PC-3 (cell line): ENCODE measurements around the gene TEX2. TPM values are rescaled to one million over a fixed set of nuclear protein-coding genes. Genes with fewer than 3 reads are reported as not detected.

Source experiments
- ATAC-seq: fragments of 200-7000 bp; cut with Tn5 transposase; 2 replicates; pipeline ENCODE4 v1.9.1; 2020; ENCODE audit warnings: mild to moderate bottlenecking, moderate library complexity
- BruUV-seq: library from RNA; stranded (reverse); fragments of 400-500 nt; replicated peaks from 2 replicates; lab custom pipeline; 2021; lab: Mats Ljungman, UMichigan
- CTCF ChIA-PET: fragments of 300-600 bp; sonication (Branson Sonifier 250); formaldehyde crosslinking; loops from one replicate; lab custom pipeline; 2022; ENCODE audit warnings: antibody characterized with exemption; lab: Charles Lee
- POLR2A ChIA-PET: fragments of 300-600 bp; sonication (Branson Sonifier 250); formaldehyde crosslinking; loops from one replicate; lab custom pipeline; 2022; ENCODE audit warnings: antibody characterized with exemption; ENCODE audit not compliant: unreplicated experiment; lab: Charles Lee
- DNase-seq: peaks from one replicate; pipeline ENCODE4 v3.0.0-alpha.2; 2015
- H2AFZ ChIP-seq: fragments of 300-600 bp; sonication (generic); 2 replicates; pipeline ENCODE4 v1.6.0; 2016; ENCODE audit warnings: antibody characterized with exemption, low read length
- H3F3A ChIP-seq: fragments of 300-600 bp; sonication (generic); one replicate; pipeline ENCODE4 v1.6.0; 2017; ENCODE audit warnings: antibody characterized with exemption, low read length, control low read depth, mild to moderate bottlenecking; ENCODE audit not compliant: unreplicated experiment
- H3K27ac ChIP-seq: fragments of 300-600 bp; sonication (generic); 2 replicates; pipeline ENCODE4 v1.5.1; 2016; ENCODE audit warnings: mild to moderate bottlenecking, low read length
- H3K27me3 ChIP-seq: fragments of 300-600 bp; sonication (generic); 2 replicates; pipeline ENCODE4 v1.6.1; 2016; ENCODE audit warnings: low read length, mixed read lengths
- H3K36me3 ChIP-seq: fragments of 300-600 bp; sonication (generic); 2 replicates; pipeline ENCODE4 v1.6.1; 2016; ENCODE audit warnings: low read depth, mixed run types, low read length, mixed read lengths
- H3K4me1 ChIP-seq: fragments of 300-600 bp; sonication (generic); 2 replicates; pipeline ENCODE4 v1.5.1; 2016; ENCODE audit warnings: low read length; ENCODE audit not compliant: insufficient read depth
- H3K4me2 ChIP-seq: fragments of 300-600 bp; sonication (generic); 2 replicates; pipeline ENCODE4 v1.6.0; 2016; ENCODE audit warnings: low read length
- H3K4me3 ChIP-seq: fragments of 300-600 bp; sonication (generic); 2 replicates; pipeline ENCODE4 v1.5.1; 2016; ENCODE audit warnings: mild to moderate bottlenecking, low read length, mixed read lengths
- H3K79me2 ChIP-seq: fragments of 300-600 bp; sonication (generic); 2 replicates; pipeline ENCODE4 v1.6.1; 2017; ENCODE audit warnings: low read length, mixed read lengths
- H3K9ac ChIP-seq: fragments of 300-600 bp; sonication (generic); 2 replicates; pipeline ENCODE4 v1.6.0; 2016; ENCODE audit warnings: mild to moderate bottlenecking, low read length
- H3K9me2 ChIP-seq: fragments of 300-600 bp; sonication (generic); replicated peaks from 2 replicates; pipeline ENCODE4 v1.6.1; 2016; ENCODE audit warnings: mixed run types, low read length, mixed read lengths
- H3K9me3 ChIP-seq: fragments of 300-600 bp; sonication (generic); 2 replicates; pipeline ENCODE4 v1.6.1; 2016; ENCODE audit warnings: low read length, mixed read lengths
- H4K20me1 ChIP-seq: fragments of 300-600 bp; sonication (generic); 2 replicates; pipeline ENCODE4 v1.6.1; 2016; ENCODE audit warnings: low read length, mixed read lengths
- CTCF ChIP-seq: fragments of 300-600 bp; sonication (generic); conservative IDR thresholded peaks from 2 replicates; pipeline ENCODE4 v1.5.1; 2017; ENCODE audit warnings: antibody characterized with exemption, low read depth, mild to moderate bottlenecking, low read length
- EZH2 ChIP-seq: fragments of 300-600 bp; sonication (generic); IDR thresholded peaks from one replicate; pipeline ENCODE4 v1.6.1; 2017; ENCODE audit warnings: antibody characterized with exemption, mild to moderate bottlenecking, low read length; ENCODE audit not compliant: unreplicated experiment
- EZH2phosphoT487 ChIP-seq: fragments of 300-600 bp; sonication (generic); IDR thresholded peaks from 2 replicates; pipeline ENCODE4 v1.6.1; 2018; ENCODE audit warnings: mild to moderate bottlenecking, antibody characterized with exemption, low read length, borderline replicate concordance
- intact Hi-C: fragments of 100-400 bp; cut with micrococcal nuclease; formaldehyde crosslinking; loops from 2 replicates; pipeline ENCODE4 v1.9.0; 2023
- total RNA-seq: library from RNA; depleted of rRNA; stranded (reverse); fragments of >200 nt; gene quantifications from 2 replicates; pipeline ENCODE4 v1.2.3, GENCODE V29; 2014

TEX2 gene
- total RNA-seq, 1 experiment from 2014 or later: 44.2 TPM

- no peak overlapping the region for H3K27ac ChIP-seq
- peaks cover 36% of the 10 kb centered on the region for H3K4me1 ChIP-seq
Measured at GRCh38 chr17:64107500-64108236, 155.4 kb downstream of the TEX2 start.

GRCh38 chr17:64106918-64107317, 156.1 kb downstream of the TEX2 start:
- H3K4me1 ChIP-seq: peaks cover 38% of the 10 kb centered on the region
- intact Hi-C loops: no loop called here
- H3K4me3 ChIP-seq: no peak overlapping the region
- ChIA-PET POLR2A (no interaction called here), CTCF (interaction anchor here (0.5 kb wide), 1 partner anchor 39 kb away, joined by 4 read pairs; no protein-coding TSS in a partner anchor)
- no peaks in the 10 kb centered on the region for H4K20me1 ChIP-seq
- no peaks in the 10 kb centered on the region for H3K9me3 ChIP-seq
- BruUV-seq: no TSS peak
- ATAC-seq (no peak), DNase-seq (no peak)
- no peaks in the 10 kb centered on the region for H3K36me3 ChIP-seq
- H3K9ac ChIP-seq: no peak overlapping the region
- no peak overlapping the region for H3K4me2 ChIP-seq
- H3K27me3 ChIP-seq: no peaks in the 10 kb centered on the region
- H3K27ac ChIP-seq: no peak overlapping the region
- peaks cover 18% of the 10 kb centered on the region; the same call in 1 of the 2 replicates for H3K79me2 ChIP-seq
- H3K9me2 ChIP-seq: no peaks in the 10 kb centered on the region
- TF ChIP-seq CTCF (no peak), EZH2 (no peak), EZH2phosphoT487 (no peak)
- H3F3A ChIP-seq: no peaks in the 10 kb centered on the region
- H2AFZ ChIP-seq: no peak overlapping the region

More at GRCh38 chr17:64107500-64108236, 155.4 kb downstream of the TEX2 start:
- POLR2A ChIA-PET: interaction anchor here (0.7 kb wide), 1 partner anchor 23 kb away, joined by 3 read pairs; no protein-coding TSS in a partner anchor
- BruUV-seq: no TSS peak
- no peaks in the 10 kb centered on the region for H3K36me3 ChIP-seq
- no peaks in the 10 kb centered on the region for H4K20me1 ChIP-seq
- ATAC-seq (peak; percentile 55), DNase-seq (peak; percentile 65)
- H3K79me2 ChIP-seq: peaks cover 16% of the 10 kb centered on the region; the same call in 1 of the 2 replicates
- no peaks in the 10 kb centered on the region for H3K27me3 ChIP-seq
- H3K9me3 ChIP-seq: no peaks in the 10 kb centered on the region
- no peak for TF ChIP-seq EZH2phosphoT487
- TF ChIP-seq EZH2: no peak
- no peak for TF ChIP-seq CTCF
- no peak overlapping the region for H2AFZ ChIP-seq
- H3K4me2 ChIP-seq: no peak overlapping the region
- CTCF ChIA-PET: no interaction called here
- no peak overlapping the region for H3K4me3 ChIP-seq
- H3K9me2 ChIP-seq: no peaks in the 10 kb centered on the region
- intact Hi-C loops: no loop called here
- H3F3A ChIP-seq: no peaks in the 10 kb centered on the region
- H3K9ac ChIP-seq: no peak overlapping the region
